HepG2 (cell line): Measurements from ENCODE around the gene ATP9A. TPM values are rescaled to one million over a fixed set of nuclear protein-coding genes. Genes with fewer than 3 reads are reported as not detected.

ENCODE experiments used
- ADNP ChIP-seq: sonication (generic); formaldehyde crosslinking; IDR thresholded peaks from 2 replicates; pipeline ENCODE4 v1.4.0; 2020; ENCODE audit warnings: missing genetic modification reagents
- AHDC1 ChIP-seq: sonication (generic); formaldehyde crosslinking; IDR thresholded peaks from 2 replicates; pipeline ENCODE4 v1.5.1; 2020; ENCODE audit warnings: mild to moderate bottlenecking, missing genetic modification reagents, borderline replicate concordance
- ELF4 ChIP-seq: sonication (generic); formaldehyde crosslinking; IDR thresholded peaks from 2 replicates; pipeline ENCODE4 v1.5.0; 2020; ENCODE audit warnings: missing genetic modification reagents, mild to moderate bottlenecking, moderate library complexity, borderline replicate concordance
- HDAC6 ChIP-seq: fragments of 200-600 bp; sonication (generic); IDR thresholded peaks from 2 replicates; pipeline ENCODE4 v1.7.0; 2017; ENCODE audit warnings: mild to moderate bottlenecking, antibody characterized with exemption, low read length, low read depth
- HIVEP1 ChIP-seq: sonication (generic); formaldehyde crosslinking; IDR thresholded peaks from 2 replicates; pipeline ENCODE4 v1.4.0; 2020; ENCODE audit warnings: mild to moderate bottlenecking, missing genetic modification reagents
- KDM5B ChIP-seq: sonication (generic); formaldehyde crosslinking; IDR thresholded peaks from 2 replicates; pipeline ENCODE4 v1.4.0; 2020; ENCODE audit warnings: missing genetic modification reagents, mild to moderate bottlenecking, borderline replicate concordance
- KLF11 ChIP-seq: IDR thresholded peaks from 2 replicates; pipeline ENCODE4 v1.6.1; 2016; ENCODE audit warnings: missing compliant biosample characterization
- MXI1 ChIP-seq: IDR thresholded peaks from 3 replicates; pipeline ENCODE4 v1.6.1; 2012; ENCODE audit warnings: low read depth, low read length, inconsistent platforms, borderline replicate concordance
- NFE2L1 ChIP-seq: sonication (generic); formaldehyde crosslinking; IDR thresholded peaks from 2 replicates; pipeline ENCODE4 v1.4.0; 2020; ENCODE audit warnings: missing genetic modification reagents, mild to moderate bottlenecking, borderline replicate concordance
- PAWR ChIP-seq: sonication (generic); formaldehyde crosslinking; IDR thresholded peaks from 2 replicates; pipeline ENCODE4 v1.4.0; 2020; ENCODE audit warnings: missing genetic modification reagents, mild to moderate bottlenecking, borderline replicate concordance
- POGK ChIP-seq: sonication (generic); formaldehyde crosslinking; conservative IDR thresholded peaks from 2 replicates; pipeline ENCODE4 v1.8.0; 2022; ENCODE audit warnings: mild to moderate bottlenecking, moderate library complexity, missing genetic modification reagents
- RXRA ChIP-seq: sonication (generic); formaldehyde crosslinking; IDR thresholded peaks from 2 replicates; pipeline ENCODE4 v1.5.1; 2020; ENCODE audit warnings: missing genetic modification reagents
- SP1 ChIP-seq, 2 experiments: fragments of 450-650 bp in 1 of 2; sonication (generic) in 1 of 2; formaldehyde crosslinking in 1 of 2; IDR thresholded peaks; 2 replicates each; pipeline versions ENCODE4 v1.4.0 to v1.6.1; 2016 to 2020; ENCODE audit warnings: missing genetic modification reagents in 1 of 2
- TARDBP ChIP-seq: sonication (generic); formaldehyde crosslinking; IDR thresholded peaks from 2 replicates; pipeline ENCODE4 v1.8.0; 2022; ENCODE audit warnings: mild to moderate bottlenecking, missing genetic modification reagents
- ZFP36L2 ChIP-seq: sonication (generic); formaldehyde crosslinking; IDR thresholded peaks from 2 replicates; pipeline ENCODE4 v1.4.0; 2020; ENCODE audit warnings: missing genetic modification reagents
- ZFP82 ChIP-seq: sonication (generic); formaldehyde crosslinking; IDR thresholded peaks from 2 replicates; pipeline ENCODE4 v1.5.1; 2020; ENCODE audit warnings: mild to moderate bottlenecking, missing genetic modification reagents, borderline replicate concordance
- ZNF44 ChIP-seq: sonication (generic); formaldehyde crosslinking; IDR thresholded peaks from 2 replicates; pipeline ENCODE4 v1.5.1; 2020; ENCODE audit warnings: mild to moderate bottlenecking, missing genetic modification reagents
- ZNF468 ChIP-seq: sonication (generic); formaldehyde crosslinking; IDR thresholded peaks from 2 replicates; pipeline ENCODE4 v1.8.0; 2022; ENCODE audit warnings: mild to moderate bottlenecking, moderate library complexity, missing genetic modification reagents
- ZNF724P ChIP-seq: sonication (generic); formaldehyde crosslinking; IDR thresholded peaks from 2 replicates; pipeline ENCODE4 v1.8.0; 2022; ENCODE audit warnings: missing genetic modification reagents, borderline replicate concordance
- ZSCAN25 ChIP-seq: sonication (generic); formaldehyde crosslinking; IDR thresholded peaks from 2 replicates; pipeline ENCODE4 v1.8.0; 2022; ENCODE audit warnings: mild to moderate bottlenecking, missing genetic modification reagents
- polyA plus RNA-seq, 8 experiments: library from polyadenylated mRNA; depleted of rRNA in 3 of 8; stranded (reverse) in 7 of 8; unstranded in 1 of 8; fragments of >200 nt; fragmentation: Illumina TruSeq in 4 of 8; extraction: Trizol in 4 of 8; gene quantifications; 2 replicates each; pipeline versions ENCODE4 v1.2.1 to v1.2.3, GENCODE V29; 2011 to 2016; ENCODE audit warnings: low read depth in 4 of 8, missing spikeins in 1 of 8, mixed read lengths in 1 of 8; ENCODE audit not compliant: insufficient read depth in 1 of 8
- total RNA-seq, 5 experiments: library from RNA; depleted of rRNA; stranded (reverse); fragments of >200 nt; fragmentation: Illumina TruSeq; extraction: Trizol; gene quantifications; 2 replicates each; pipeline ENCODE4 v1.2.3, GENCODE V29; 2016; ENCODE audit warnings: low read depth in 1 of 5

ATP9A gene
- total and polyA plus RNA-seq, 2 of the 13 experiments (the other 11 are each of a cell fraction or from before 2014, with no cell fraction given): 11.8 to 18.5 TPM

GRCh38 chr20:51766994-51767866 lies 960 bp downstream of the ATP9A start (continued):
- peak; percentile 18; the same call in 1 of the 2 replicates for TF ChIP-seq POGK
- 0 out of 2 replicates have a peak, but pooled peaks have one; percentile 53 for TF ChIP-seq ZNF44 (CRISPR knock-in tag)
- no peak for TF ChIP-seq SP1 (IDR thresholded peaks at IDR 0.05)
- peak; percentile 81 for TF ChIP-seq SP1 (CRISPR knock-in tag; IDR thresholded peaks at IDR 0.05)
- 0 out of 2 replicates have a peak, but pooled peaks have one; percentile 13 for TF ChIP-seq ADNP (CRISPR knock-in tag)
- TF ChIP-seq HIVEP1 (CRISPR knock-in tag): peak; percentile 58; the same call in 1 of the 2 replicates
- TF ChIP-seq ZNF724P: no peak
- TF ChIP-seq ZNF468 (CRISPR knock-in tag): 0 out of 2 replicates have a peak, but pooled peaks have one; percentile 19
- no peak for TF ChIP-seq HDAC6
- no peak for TF ChIP-seq ZFP82
- TF ChIP-seq NFE2L1: no peak
- TF ChIP-seq AHDC1: no peak
- TF ChIP-seq KDM5B (CRISPR knock-in tag): peak; percentile 84; the same call in 1 of the 2 replicates
- no peak for TF ChIP-seq PAWR (CRISPR knock-in tag)
- peak; percentile 65 for TF ChIP-seq RXRA (CRISPR knock-in tag)
- TF ChIP-seq TARDBP (CRISPR knock-in tag): 0 out of 2 replicates have a peak, but pooled peaks have one; percentile 30
- no peak; the same call in 1 of the 2 replicates for TF ChIP-seq ZSCAN25 (CRISPR knock-in tag)
- TF ChIP-seq KLF11 (CRISPR knock-in tag): no peak
- TF ChIP-seq ELF4 (CRISPR knock-in tag): no peak; the same call in 1 of the 2 replicates
- TF ChIP-seq MXI1: no peak
- TF ChIP-seq ZFP36L2: no peak
